HG03571 (cell line): Measurements from ENCODE around the gene BNIP5.

Source experiments
- ATAC-seq: cut with Tn5 transposase; IDR thresholded peaks from one replicate; pipeline ENCODE4 v1.9.1; 2021; ENCODE audit not compliant: unreplicated experiment

The BNIP5 gene

GRCh38 chr6:36326356-36326995 is 10.2 kb downstream of the BNIP5 start:
- ATAC-seq = no peak

GRCh38 chr6:36324715-36325114 is 12.0 kb downstream of the BNIP5 start:
- ATAC-seq = no peak

GRCh38 chr6:36324191-36324590 is 12.5 kb downstream of the BNIP5 start:
- ATAC-seq = no peak

GRCh38 chr6:36323062-36323461 is 13.6 kb downstream of the BNIP5 start:
- ATAC-seq = no peak

GRCh38 chr6:36322591-36322990 is 14.1 kb downstream of the BNIP5 start:
- no peak for ATAC-seq

- no peak for ATAC-seq
These were observed 16.2 kb downstream of the BNIP5 start for GRCh38 chr6:36320475-36320874.

- ATAC-seq = no peak
These were observed 16.9 kb downstream of the BNIP5 start for GRCh38 chr6:36319821-36320220.

GRCh38 chr6:36319436-36319762 is 17.3 kb downstream of the BNIP5 start:
- no peak for ATAC-seq

GRCh38 chr6:36318690-36319435 is 17.8 kb downstream of the BNIP5 start:
- ATAC-seq = no peak

- no peak for ATAC-seq
These were observed 19.1 kb downstream of the BNIP5 start for GRCh38 chr6:36317623-36318022.

- no peak for ATAC-seq
These were observed 20.8 kb downstream of the BNIP5 start for GRCh38 chr6:36315921-36316320.

GRCh38 chr6:36314221-36315014 is 22.3 kb downstream of the BNIP5 start:
- no peak for ATAC-seq

GRCh38 chr6:36313649-36313936 is 23.1 kb downstream of the BNIP5 start:
- ATAC-seq = no peak

GRCh38 chr6:36312854-36313648 is 23.6 kb downstream of the BNIP5 start:
- no peak for ATAC-seq

GRCh38 chr6:36309900-36310299 is 26.8 kb downstream of the BNIP5 start:
- no peak for ATAC-seq

GRCh38 chr6:36309203-36309602 is 27.5 kb downstream of the BNIP5 start:
- no peak for ATAC-seq

- no peak for ATAC-seq
These were observed 28.2 kb downstream of the BNIP5 start for GRCh38 chr6:36308514-36308913.

- no peak for ATAC-seq
These were observed 30.3 kb downstream of the BNIP5 start for GRCh38 chr6:36306375-36306774.

GRCh38 chr6:36305885-36306284 is 30.8 kb downstream of the BNIP5 start:
- ATAC-seq = no peak

- no peak for ATAC-seq
These were observed 34.3 kb downstream of the BNIP5 start for GRCh38 chr6:36302227-36302976.

GRCh38 chr6:36301781-36302180 is 34.9 kb downstream of the BNIP5 start:
- ATAC-seq = no peak
